HFF-Myc (cell line): Measurements from ENCODE around the gene MRPS18B.

Experiments
- DNase-seq: peaks from one replicate; pipeline ENCODE4 v3.0.0-alpha.2; 2011; ENCODE audit warnings: low read depth; ENCODE audit errors: extremely low read depth
- H3K4me3 ChIP-seq: replicated peaks from 2 replicates; pipeline ENCODE4 v1.5.1; 2011; ENCODE audit warnings: low read depth, mild to moderate bottlenecking, control low read depth, low read length
- CTCF ChIP-seq: IDR thresholded peaks from 2 replicates; pipeline ENCODE4 v1.5.1; 2012; ENCODE audit warnings: mild to moderate bottlenecking, low read depth, low read length, control low read depth; ENCODE audit errors: missing control alignments

MRPS18B gene

GRCh38 chr6:30612687-30613248 is 4.9 kb upstream of the MRPS18B start:
- H3K4me3 ChIP-seq, result no peak overlapping the region
- no peak for DNase-seq
- TF ChIP-seq CTCF, result no peak

- H3K4me3 ChIP-seq, result no peak overlapping the region
- no peak for DNase-seq
- TF ChIP-seq CTCF, result no peak
These were observed 4.2 kb upstream of the MRPS18B start for GRCh38 chr6:30613251-30614043.

GRCh38 chr6:30614044-30614842 is 3.4 kb upstream of the MRPS18B start:
- H3K4me3 ChIP-seq, result peak overlapping the region; percentile 78
- DNase-seq, result no peak
- TF ChIP-seq CTCF, result no peak

GRCh38 chr6:30614843-30615218 is 2.8 kb upstream of the MRPS18B start:
- DNase-seq, result peak; percentile 96
- H3K4me3 ChIP-seq, result peak overlapping the region; percentile 78
- no peak for TF ChIP-seq CTCF

GRCh38 chr6:30615219-30615957 is 2.3 kb upstream of the MRPS18B start:
- no peak for TF ChIP-seq CTCF
- DNase-seq, result no peak
- H3K4me3 ChIP-seq, result peak overlapping the region; percentile 78

- H3K4me3 ChIP-seq, result peak overlapping the region; percentile 78
- no peak for TF ChIP-seq CTCF
- no peak for DNase-seq
These were observed 1.5 kb upstream of the MRPS18B start for GRCh38 chr6:30615958-30616810.
